ENCODE results near the gene UGGT1.

Gene UGGT1

DNA sequence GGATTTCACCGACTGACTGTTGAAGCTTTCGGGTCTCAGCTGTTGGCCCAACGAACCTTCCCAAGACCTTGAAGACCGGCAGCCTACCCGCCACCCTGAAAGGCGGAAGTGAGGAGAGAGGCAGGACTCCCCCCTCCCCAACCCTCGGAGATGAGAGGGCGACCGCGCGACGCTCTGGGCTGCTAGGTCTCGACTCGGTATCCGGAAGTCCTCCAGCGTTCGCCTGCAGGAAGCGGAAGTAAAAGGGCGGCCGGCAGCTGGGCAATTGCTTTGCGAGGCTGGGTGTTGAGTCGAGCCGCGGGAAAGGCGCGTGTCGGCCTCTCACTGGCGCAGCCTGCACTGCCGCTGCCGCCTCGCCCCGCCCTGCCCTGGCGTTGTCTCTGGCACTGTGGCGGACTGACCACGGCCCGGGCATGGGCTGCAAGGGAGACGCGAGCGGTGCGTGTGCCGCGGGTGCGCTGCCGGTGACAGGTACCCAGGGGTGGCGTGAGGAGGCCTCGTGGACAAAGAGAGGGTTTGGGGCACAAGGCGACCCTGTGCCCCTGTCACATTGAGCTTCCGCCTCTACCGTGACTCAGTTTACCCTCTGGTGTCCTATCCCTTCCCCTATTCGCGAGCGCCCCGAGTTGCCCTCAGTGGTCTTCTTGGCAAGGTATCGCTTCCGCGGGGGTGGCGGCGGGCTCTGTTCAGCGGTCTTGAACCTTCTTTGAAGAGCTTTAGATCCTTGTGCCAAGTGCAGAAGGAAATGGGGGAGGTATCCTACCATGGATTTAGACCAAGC lies at the start of gene UGGT1:
UGGT1 (plus strand) TSS at position 256 of the 781 bp plus-strand sequence; CDS start at position 414, 158 bp downstream.
- peak; percentile 95 for DNase-seq

DNA sequence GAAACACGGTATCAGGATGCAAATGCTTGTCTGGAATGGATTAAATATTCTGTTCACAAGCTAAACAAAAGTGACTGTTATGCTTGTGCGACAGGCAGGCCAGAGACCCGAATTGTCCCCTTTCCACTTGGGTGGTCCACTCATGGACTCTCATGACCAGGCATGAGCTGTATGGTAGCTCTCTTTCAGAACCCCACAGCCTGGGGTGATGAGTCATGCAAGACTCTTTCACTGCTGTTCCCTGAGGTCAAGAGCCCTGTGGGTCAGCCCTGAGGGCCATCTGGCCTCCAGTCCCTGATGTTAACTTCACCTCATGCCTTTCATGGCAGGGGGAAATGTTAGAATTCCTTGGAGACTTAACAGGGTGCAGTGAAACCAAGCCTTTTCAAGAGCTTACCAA lies 49.4 kb upstream of the UGGT1 start:
- no peak for DNase-seq

GRCh38 chr2:128043041-128043440 lies 48.0 kb upstream of the UGGT1 start:
- no peak for DNase-seq

- DNase-seq: no peak
Observed at GRCh38 chr2:128053331-128053730, 37.7 kb upstream of the UGGT1 start.

DNA sequence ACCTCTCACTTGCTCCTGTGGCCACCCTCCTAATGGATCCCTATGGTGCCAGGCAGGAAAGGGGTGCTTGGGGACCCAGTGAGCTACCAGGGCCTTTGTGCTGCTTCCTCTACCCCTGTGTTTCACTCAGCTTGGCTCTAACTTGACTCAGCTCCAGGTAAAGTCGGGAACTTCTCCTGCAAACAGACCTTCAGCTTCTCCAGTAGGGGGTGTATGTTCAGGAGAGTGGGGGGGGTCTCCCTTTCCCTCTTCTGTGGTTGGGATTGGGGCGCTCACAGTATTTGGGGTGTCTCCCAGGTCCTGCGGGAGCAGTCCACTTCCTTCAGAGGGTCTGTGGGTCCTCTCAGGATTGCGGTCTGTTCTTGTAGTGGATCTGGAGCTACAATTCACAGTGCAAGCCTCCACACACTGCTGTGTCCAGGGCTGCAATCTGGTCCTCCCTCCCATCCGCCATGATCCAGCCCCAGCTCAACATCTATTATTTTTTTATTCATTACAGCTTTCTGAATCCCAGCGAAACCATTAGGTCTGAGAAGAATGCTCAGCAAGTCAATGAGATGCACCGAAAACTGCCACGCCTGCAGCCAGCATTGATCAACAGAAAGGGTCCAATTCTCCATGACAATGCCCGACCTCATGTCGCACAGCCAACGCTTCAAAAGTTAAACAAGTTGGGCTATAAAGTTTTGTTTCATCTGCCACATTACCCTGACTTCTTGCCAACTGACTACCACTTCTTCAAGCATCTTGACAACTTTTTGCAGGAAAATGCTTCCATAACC lies 36.7 kb upstream of the UGGT1 start:
- DNase-seq: no peak

DNA sequence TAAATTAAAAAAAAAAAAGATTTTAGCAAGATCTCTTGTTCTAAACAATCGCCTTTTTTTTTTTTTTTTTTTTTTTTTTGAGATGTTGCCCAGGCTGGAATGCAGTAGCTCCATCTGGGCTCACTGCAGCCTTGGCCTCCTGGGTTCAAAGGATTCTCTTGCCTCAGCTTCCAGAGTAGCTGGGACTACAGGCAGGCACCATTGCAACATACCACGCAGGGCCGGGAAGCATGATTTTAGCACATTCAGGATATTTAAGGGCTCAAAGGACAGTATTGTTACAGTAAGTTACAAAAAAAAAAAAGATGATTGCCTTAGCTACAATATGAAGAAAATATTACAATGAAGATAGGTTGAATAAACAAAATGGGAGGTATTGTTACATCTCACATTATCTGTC lies 33.7 kb upstream of the UGGT1 start:
- DNase-seq: no peak

DNA sequence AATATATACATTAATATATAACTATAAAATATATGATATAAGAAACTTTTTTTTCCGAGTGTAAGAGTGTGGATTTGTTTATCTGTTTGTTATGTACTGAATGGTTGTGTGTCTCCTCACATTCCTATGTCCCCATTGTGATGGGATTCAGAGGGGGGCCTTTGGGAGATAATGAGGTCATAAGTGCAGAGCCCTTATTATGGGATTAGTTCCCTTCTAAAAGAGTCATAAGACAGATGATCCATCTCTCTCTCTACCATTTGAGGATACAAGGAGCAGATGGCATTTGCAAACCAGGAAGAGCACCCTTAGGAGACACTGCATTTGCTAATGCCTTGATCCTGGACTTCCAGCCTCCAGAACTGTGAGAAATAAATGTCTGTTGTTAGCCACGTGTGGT lies 32.9 kb upstream of the UGGT1 start:
- no peak for DNase-seq

- DNase-seq: no peak
Observed at GRCh38 chr2:128062571-128062970, 28.4 kb upstream of the UGGT1 start.

DNA sequence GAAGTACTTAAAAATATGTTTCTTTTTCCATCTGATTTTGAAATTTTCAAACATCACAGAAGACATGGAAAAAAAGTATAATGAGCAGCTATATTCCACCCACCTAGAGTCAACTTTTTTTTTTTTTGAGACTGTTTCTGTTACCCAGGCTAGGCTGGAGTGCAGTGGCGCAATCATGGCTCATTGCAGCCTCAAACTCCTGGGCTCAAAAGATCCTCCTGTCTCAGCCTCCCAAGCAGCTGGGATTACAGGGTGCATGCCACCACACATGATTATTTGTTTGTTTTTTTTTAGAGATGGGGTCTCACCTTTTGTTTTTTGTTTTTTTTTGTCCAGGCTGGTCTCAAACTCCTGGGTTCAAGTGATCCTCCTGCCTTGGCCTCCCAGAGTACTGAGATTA lies 26.6 kb upstream of the UGGT1 start:
- DNase-seq: no peak

DNA sequence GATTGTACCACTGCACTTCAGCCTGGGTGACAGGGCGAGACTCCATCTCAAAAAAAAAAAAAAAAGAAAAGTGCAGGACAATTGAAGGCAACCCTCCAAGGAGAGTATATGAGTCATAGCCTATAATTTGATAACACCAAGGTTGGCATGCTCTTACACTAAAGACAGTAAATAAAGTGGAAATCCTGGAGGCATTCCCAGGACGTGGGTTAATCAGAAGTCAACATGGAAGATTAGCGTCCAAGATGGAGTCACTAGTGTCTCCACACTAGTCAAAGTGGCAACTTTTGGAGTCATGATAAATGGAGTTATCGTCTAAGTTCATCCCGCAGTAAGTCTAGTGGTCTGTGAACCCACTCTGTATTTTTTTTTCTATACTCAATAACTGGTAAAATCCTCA lies 21.2 kb upstream of the UGGT1 start:
- no peak for DNase-seq

GRCh38 chr2:128073278-128073677 lies 17.7 kb upstream of the UGGT1 start:
- DNase-seq: no peak

- no peak for DNase-seq
Observed at GRCh38 chr2:128076461-128077106, 14.4 kb upstream of the UGGT1 start.

DNA sequence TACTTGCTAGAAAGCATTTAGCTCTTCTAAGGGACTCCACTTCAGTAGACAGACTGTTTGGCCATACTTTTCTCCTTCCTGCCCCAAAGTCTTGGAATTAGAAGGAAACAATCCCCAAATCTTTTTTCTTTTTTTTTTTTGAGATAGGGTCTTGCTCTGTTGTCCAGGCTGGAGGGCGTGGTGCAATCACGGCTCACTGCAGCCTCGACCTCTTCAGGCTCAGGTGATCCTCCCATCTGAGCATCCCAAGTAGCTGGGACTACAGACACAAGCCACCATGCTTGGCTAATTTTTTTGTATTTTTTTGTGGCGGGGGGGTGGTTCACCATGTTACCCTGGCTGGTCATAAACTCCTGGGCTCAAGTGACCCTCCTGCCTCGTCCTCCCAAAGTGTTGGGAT lies 6.2 kb upstream of the UGGT1 start:
- DNase-seq: no peak

DNA sequence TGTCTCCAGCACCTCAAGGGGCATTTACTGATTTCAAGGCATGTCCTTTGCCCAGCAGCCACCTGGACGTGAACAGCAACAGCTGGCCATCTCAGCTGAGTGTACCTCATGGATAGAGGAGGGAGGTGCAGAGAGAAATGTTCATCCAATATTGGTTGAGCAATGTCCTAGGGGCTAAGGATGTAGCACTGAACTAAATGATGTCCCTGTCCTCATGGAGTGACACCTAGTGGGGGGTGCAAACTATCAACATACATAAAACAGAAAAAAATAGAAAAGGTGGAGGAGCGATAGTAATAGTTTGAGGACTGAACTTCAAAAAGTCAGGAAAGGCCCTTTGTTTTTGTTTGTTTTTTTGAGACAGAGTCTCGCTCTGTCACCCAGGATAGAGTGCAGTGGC lies 4.8 kb upstream of the UGGT1 start:
- no peak for DNase-seq

GRCh38 chr2:128090575-128090944 lies 440 bp upstream of the UGGT1 start:
- DNase-seq: no peak

- no peak for DNase-seq
Observed at GRCh38 chr2:128091726-128092080, 703 bp downstream of the UGGT1 start.

DNA sequence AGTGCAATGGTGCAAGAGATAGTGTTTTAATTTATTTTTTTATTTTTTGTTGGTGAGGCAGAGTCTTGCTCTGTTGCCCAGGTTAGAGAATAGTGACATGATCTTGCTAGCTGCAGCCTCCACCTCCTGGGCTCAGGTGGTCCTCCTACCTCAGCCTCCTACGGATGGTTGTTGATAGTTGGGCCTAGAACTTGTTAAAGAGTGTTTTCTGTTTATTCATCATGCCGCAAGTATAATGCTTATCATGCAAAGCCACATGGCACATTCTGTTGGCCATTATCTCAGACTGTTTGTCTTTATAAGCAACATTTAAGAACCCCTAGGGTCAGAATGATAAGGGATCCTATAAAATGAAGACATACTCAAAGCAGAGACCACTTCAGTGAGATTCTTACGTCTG lies 1.7 kb downstream of the UGGT1 start:
- DNase-seq: no peak

DNA sequence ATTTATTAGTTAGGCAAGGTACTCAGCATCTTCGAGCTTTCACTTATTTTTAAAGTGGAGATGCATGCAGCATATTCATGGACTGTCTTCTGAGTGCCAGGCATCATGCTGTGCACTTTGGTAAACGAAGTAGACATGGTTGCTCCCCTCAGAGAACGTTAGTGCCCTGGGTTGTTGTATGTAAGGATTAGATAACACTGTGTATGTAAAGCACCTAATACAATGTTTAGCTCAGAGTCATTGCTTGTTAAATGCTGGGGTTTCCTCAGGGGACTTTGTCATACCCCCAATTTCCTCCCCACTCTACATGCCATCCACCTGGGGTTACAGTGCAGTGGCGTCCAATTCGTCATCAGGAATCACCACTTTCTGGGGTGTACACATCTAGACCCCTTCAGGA lies 2.8 kb downstream of the UGGT1 start:
- DNase-seq: no peak

DNA sequence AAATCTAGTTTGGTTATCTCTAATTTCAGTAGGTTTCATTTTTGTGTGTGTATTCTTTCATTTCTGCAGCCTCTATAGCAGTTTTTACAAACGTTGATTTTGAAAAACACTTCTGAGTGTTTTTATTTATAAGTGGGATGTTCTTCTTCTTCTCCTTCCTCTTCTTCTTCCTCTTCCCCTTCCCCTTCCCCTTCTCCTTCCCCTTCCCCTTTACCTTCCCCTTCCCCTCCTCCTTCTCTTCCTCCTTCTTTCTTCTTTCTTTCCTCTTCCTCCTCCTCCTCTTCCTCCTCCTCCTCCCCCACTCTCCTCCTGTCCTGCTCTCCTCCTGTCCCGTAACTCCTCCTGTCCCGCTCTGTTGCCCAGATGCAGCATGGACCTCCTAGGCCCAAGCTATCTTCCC lies 4.2 kb downstream of the UGGT1 start:
- DNase-seq: no peak

- DNase-seq: no peak
Observed at GRCh38 chr2:128103407-128103806, 12.4 kb downstream of the UGGT1 start.

DNA sequence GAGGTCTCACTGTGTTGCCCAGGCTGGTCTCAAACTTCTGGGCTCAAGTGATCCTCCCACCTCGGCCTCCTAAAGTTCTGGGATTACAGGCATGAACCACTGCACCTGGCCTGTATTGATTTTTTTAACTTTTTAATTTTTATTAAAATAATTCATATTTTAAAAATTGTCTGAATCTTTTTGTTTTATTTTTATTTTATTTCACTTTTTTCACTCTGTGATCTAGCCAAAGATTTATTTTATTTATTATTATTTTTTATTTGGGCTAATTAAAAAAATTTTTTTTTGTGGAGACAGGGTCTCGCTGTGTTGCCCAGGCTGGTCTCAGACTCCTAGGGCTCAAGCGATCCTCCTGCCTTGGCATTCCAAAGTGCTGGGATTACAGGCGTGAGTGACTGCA lies 14.1 kb downstream of the UGGT1 start:
- DNase-seq: no peak

- DNase-seq: no peak
Observed at GRCh38 chr2:128108166-128108565, 17.2 kb downstream of the UGGT1 start.

DNA sequence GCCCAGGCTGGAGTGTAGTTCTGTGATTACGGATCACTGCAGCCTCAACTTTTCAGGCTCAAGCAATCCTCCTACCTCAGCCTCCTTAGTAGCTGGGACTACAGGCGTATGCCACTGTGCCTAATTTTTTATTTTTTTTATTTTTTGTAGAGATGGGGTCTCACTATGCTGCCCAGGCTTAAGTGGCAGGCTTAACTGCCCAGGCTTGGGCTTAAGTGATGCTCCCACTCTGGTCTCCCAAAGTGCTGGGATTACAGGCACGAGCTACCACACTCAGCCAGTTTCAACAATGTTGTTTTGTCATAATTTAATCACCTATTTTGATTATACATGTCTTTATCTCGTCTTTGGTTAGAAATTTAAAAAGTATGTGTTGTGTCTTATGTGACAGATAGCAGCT lies 18.2 kb downstream of the UGGT1 start:
- no peak for DNase-seq

Measured in stimulated activated CD4-positive, alpha-beta T cell treated with anti-CD3 and anti-CD28 coated beads, Interleukin-15, amount 100 ng/mL, for 24 hours (primary cell).